ENCODE measurements around the gene CDH12. TPM values are rescaled to one million over a fixed set of nuclear protein-coding genes. Genes with fewer than 3 reads are reported as not detected.

The CDH12 gene
- total RNA-seq, 1 donor from 2014 or later, result 0.11 TPM

DNA sequence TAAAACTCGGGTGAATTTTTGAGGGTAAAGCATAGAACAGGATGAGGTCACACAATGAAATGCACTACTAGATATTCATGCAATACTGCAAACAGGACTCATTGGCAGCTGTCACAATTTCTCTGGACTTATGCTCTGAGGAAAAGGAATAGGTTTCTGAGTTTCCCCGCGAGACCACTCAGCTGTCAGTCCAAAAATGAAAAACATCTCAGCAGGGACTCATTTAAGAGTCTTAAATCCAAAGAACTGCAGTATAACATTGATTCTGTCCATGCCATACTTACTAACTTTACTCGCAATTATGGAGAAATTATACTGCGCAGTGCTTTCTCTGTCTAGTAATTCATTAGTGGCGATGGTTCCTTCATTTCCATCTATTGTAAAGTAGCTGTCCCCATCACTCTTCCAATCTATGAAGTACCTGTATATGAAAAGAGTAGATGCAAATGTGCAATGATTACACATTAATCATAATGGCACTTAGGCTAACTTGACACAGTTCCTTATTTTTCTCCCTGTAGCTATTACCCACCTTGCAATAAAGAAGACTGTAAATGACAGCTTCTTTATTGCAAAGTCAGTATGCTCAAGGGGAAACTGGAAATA lies 1070.0 kb downstream of the CDH12 start:
- H3K4me1 ChIP-seq, result no peaks in the 10 kb centered on the region
- H3K27ac ChIP-seq, result no peak overlapping the region
- intact Hi-C loops (cut with DNase I), result no loop called here
- no peaks in the 10 kb centered on the region for H3K36me3 ChIP-seq
- no peak for DNase-seq (ENCODE audit: low spot score in 2 of 2)
- H3K4me3 ChIP-seq, result no peak overlapping the region
- H3K27me3 ChIP-seq, result no peaks in the 10 kb centered on the region
- no peaks in the 10 kb centered on the region for H3K9me3 ChIP-seq
- TF ChIP-seq, protein P1, sequence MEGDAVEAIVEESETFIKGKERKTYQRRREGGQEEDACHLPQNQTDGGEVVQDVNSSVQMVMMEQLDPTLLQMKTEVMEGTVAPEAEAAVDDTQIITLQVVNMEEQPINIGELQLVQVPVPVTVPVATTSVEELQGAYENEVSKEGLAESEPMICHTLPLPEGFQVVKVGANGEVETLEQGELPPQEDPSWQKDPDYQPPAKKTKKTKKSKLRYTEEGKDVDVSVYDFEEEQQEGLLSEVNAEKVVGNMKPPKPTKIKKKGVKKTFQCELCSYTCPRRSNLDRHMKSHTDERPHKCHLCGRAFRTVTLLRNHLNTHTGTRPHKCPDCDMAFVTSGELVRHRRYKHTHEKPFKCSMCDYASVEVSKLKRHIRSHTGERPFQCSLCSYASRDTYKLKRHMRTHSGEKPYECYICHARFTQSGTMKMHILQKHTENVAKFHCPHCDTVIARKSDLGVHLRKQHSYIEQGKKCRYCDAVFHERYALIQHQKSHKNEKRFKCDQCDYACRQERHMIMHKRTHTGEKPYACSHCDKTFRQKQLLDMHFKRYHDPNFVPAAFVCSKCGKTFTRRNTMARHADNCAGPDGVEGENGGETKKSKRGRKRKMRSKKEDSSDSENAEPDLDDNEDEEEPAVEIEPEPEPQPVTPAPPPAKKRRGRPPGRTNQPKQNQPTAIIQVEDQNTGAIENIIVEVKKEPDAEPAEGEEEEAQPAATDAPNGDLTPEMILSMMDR (IDR thresholded peaks at IDR 0.05), result no peak

DNA sequence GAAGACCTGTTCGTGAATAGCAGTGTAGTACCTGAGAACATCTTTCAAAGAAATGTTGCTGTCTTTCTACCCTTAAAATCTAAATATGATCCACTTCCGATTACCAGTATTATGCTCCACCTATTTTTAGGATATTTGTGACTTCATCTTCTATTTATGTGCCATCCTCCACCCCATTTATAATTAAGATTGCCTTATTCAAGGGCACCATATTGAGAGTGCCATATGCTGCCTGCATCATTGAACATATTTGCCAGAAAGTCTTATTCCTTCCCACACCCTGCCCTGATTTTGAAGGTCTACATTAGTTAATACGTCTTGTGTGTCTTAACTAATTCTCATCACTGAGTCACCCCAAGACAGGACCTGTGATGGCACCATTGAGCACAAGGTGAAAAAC lies 1076.7 kb downstream of the CDH12 start:
- TF ChIP-seq, protein P1 (IDR thresholded peaks at IDR 0.05), result no peak
- H3K27me3 ChIP-seq, result no peaks in the 10 kb centered on the region
- H3K36me3 ChIP-seq, result no peaks in the 10 kb centered on the region
- no peaks in the 10 kb centered on the region for H3K4me1 ChIP-seq
- no peak for DNase-seq (ENCODE audit: low spot score in 2 of 2)
- H3K9me3 ChIP-seq, result no peaks in the 10 kb centered on the region
- H3K27ac ChIP-seq, result no peak overlapping the region
- no peak overlapping the region for H3K4me3 ChIP-seq
- intact Hi-C loops (cut with DNase I), result no loop called here

DNA sequence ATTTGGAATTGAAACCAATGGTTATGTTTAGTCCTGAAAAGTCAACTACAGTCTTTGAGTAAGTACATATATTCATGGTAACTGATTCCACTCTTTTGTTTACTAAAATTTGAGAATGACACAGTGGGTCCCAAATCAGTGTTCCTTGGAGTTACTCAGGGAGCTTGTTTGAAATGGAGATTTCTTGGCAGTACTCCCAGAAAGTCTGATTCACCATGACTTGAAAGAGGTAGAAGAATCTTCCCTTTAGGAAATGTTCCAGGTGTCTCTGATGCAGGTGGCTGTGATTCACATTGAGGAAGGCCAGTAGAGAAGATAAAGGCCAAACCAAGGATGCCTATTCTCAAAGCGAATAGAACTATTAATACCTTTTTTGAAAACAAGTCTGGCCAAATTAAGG lies 1078.3 kb downstream of the CDH12 start:
- TF ChIP-seq, protein P1 (IDR thresholded peaks at IDR 0.05), result no peak
- no peaks in the 10 kb centered on the region for H3K9me3 ChIP-seq
- no peak overlapping the region for H3K4me3 ChIP-seq
- no peaks in the 10 kb centered on the region for H3K36me3 ChIP-seq
- intact Hi-C loops (cut with DNase I), result no loop called here
- H3K27ac ChIP-seq, result no peak overlapping the region
- H3K4me1 ChIP-seq, result no peaks in the 10 kb centered on the region
- no peaks in the 10 kb centered on the region for H3K27me3 ChIP-seq
- no peak for DNase-seq (ENCODE audit: low spot score in 2 of 2)

DNA sequence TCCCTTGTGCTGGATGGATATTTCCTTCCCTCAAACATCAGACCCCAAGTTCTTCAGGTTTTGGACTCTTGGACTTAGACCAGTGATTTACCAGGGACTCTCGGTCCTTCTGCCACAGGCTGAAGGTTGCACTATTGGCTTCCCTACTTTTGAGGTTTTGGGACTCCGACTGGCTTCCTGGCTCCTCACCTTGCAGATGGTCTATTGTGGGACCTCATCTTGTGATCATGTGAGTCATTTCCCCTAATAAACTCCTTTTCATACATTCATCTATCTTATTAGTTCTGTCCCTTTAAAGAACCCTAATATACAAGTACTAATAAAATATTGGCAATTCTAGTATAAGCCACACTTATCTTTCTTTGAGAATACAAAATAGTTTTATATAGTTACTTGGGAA lies 1078.9 kb downstream of the CDH12 start:
- Histone ChIP-seq H3K4me3 (no peak overlapping the region), H3K27me3 (no peaks in the 10 kb centered on the region), H3K4me1 (no peaks in the 10 kb centered on the region), H3K27ac (no peak overlapping the region), H3K36me3 (no peaks in the 10 kb centered on the region), H3K9me3 (no peaks in the 10 kb centered on the region)
- DNase-seq (ENCODE audit: low spot score in 2 of 2), result no peak
- intact Hi-C loops (cut with DNase I), result no loop called here
- TF ChIP-seq, protein P1 (IDR thresholded peaks at IDR 0.05), result no peak

DNA sequence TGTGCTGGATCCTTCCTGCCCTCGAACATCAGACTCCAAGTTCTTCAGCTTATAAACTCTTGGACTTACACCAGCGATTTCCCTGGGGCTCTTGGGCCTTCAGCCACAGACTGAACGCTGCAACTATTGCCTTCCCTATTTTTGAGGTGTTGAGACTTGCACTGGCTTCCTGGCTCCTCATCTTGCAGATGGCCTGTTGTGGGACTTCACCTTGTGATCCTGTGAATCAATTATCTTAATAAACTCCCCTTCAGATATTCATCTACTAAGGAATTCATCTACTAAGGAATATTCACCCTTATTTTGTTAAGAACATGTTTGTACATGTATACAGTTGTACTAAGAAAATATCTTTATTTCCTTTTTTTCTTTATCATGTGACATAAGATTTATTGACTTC lies 1079.7 kb downstream of the CDH12 start:
- no peaks in the 10 kb centered on the region for H3K36me3 ChIP-seq
- intact Hi-C loops (cut with DNase I), result no loop called here
- DNase-seq (ENCODE audit: low spot score in 2 of 2), result no peak

More for the DNA sequence above, 1079.7 kb downstream of the CDH12 start:
- TF ChIP-seq, protein P1 (IDR thresholded peaks at IDR 0.05), result no peak
- H3K27ac ChIP-seq, result no peak overlapping the region
- no peaks in the 10 kb centered on the region for H3K4me1 ChIP-seq
- no peaks in the 10 kb centered on the region for H3K9me3 ChIP-seq
- no peaks in the 10 kb centered on the region for H3K27me3 ChIP-seq
- no peak overlapping the region for H3K4me3 ChIP-seq

Measured in ascending aorta (tissue), 2 donors.